ENCODE measurements around the gene GALNT17.

GALNT17 gene

GRCh38 chr7:71243736-71244410, 111.9 kb downstream of the GALNT17 start:
- Histone ChIP-seq H2AFZ (ENCODE audit: low read depth, low read length) (no peak overlapping the region), H3K9me3 (ENCODE audit: insufficient read depth, low read length) (no peaks in the 10 kb centered on the region), H3K4me2 (ENCODE audit: low read length) (no peak overlapping the region), H3K27me3 (ENCODE audit: low read depth, low read length) (no peaks in the 10 kb centered on the region), H3K36me3 (replicated peaks; ENCODE audit: low read depth, low read length) (no peaks in the 10 kb centered on the region), H3K4me3 (ENCODE audit: low read length) (no peak overlapping the region), H3K27ac (ENCODE audit: low read length) (no peak overlapping the region), H3K9ac (ENCODE audit: low read length) (no peak overlapping the region), H3K4me1 (ENCODE audit: low read length) (no peaks in the 10 kb centered on the region), H4K20me1 (ENCODE audit: insufficient read depth, low read length) (no peaks in the 10 kb centered on the region), H3K79me2 (ENCODE audit: low read length) (no peaks in the 10 kb centered on the region)
- no peak for TF ChIP-seq CTCF (IDR thresholded peaks at IDR 0.05; ENCODE audit: low read depth, low read length)
- TF ChIP-seq EZH2phosphoT487 (IDR thresholded peaks at IDR 0.05; ENCODE audit: low read depth) = no peak

DNA sequence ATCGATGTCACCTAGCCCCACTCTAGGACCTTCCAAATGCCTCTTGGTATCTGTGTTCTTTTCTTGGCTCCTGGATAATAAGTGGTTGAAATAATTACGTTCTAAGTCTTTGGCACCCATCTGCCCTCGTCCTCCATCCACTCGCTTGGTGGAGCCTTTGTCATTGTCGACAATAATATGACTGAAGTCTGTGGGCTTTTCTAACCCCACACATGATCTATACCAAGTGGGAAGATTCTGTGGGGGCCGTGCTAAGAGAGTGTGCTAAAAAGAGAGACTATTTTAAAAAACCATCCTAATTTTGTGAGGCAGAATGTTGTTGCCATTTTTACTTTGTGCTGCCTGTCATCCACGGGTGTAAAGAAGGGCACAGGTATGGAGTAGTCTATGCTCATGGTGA, 113.1 kb downstream of the GALNT17 start:
- Histone ChIP-seq H3K27ac (ENCODE audit: low read length) (no peak overlapping the region), H3K9ac (ENCODE audit: low read length) (no peak overlapping the region), H3K36me3 (replicated peaks; ENCODE audit: low read depth, low read length) (no peaks in the 10 kb centered on the region), H3K27me3 (ENCODE audit: low read depth, low read length) (no peaks in the 10 kb centered on the region), H3K4me2 (ENCODE audit: low read length) (no peak overlapping the region), H3K4me1 (ENCODE audit: low read length) (no peaks in the 10 kb centered on the region), H3K9me3 (ENCODE audit: insufficient read depth, low read length) (no peaks in the 10 kb centered on the region), H4K20me1 (ENCODE audit: insufficient read depth, low read length) (no peaks in the 10 kb centered on the region), H3K79me2 (ENCODE audit: low read length) (no peaks in the 10 kb centered on the region), H2AFZ (ENCODE audit: low read depth, low read length) (no peak overlapping the region), H3K4me3 (ENCODE audit: low read length) (no peak overlapping the region)
- TF ChIP-seq CTCF (IDR thresholded peaks at IDR 0.05; ENCODE audit: low read depth, low read length) (no peak), EZH2phosphoT487 (IDR thresholded peaks at IDR 0.05; ENCODE audit: low read depth) (no peak)

DNA sequence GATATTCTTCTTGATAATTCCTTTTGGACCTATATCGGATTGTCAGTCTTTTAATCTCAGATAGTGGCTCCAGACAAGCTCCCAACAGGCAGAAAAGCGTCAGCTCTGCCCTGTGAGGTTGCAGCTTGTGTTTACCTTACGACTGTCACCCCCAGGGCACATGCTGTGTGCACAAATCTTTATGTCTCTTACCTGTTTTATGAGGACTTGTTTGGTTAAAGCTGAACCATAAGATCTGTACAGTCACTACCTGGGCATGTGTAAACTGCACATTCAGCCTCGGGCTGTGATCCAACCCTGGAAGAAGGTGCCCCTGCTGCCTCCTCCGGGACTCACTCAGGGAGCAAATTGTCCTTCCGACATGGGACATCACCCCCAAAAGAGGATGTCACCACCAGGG, 119.8 kb downstream of the GALNT17 start:
- H3K36me3 ChIP-seq (replicated peaks; ENCODE audit: low read depth, low read length) = no peaks in the 10 kb centered on the region
- TF ChIP-seq CTCF (IDR thresholded peaks at IDR 0.05; ENCODE audit: low read depth, low read length) (no peak), EZH2phosphoT487 (IDR thresholded peaks at IDR 0.05; ENCODE audit: low read depth) (no peak)
- H3K4me2 ChIP-seq (ENCODE audit: low read length) = no peak overlapping the region
- no peak overlapping the region for H2AFZ ChIP-seq (ENCODE audit: low read depth, low read length)
- no peaks in the 10 kb centered on the region for H3K9me3 ChIP-seq (ENCODE audit: insufficient read depth, low read length)
- no peaks in the 10 kb centered on the region for H3K27me3 ChIP-seq (ENCODE audit: low read depth, low read length)
- H3K79me2 ChIP-seq (ENCODE audit: low read length) = no peaks in the 10 kb centered on the region
- H4K20me1 ChIP-seq (ENCODE audit: insufficient read depth, low read length) = no peaks in the 10 kb centered on the region
- H3K9ac ChIP-seq (ENCODE audit: low read length) = no peak overlapping the region
- H3K27ac ChIP-seq (ENCODE audit: low read length) = no peak overlapping the region
- no peak overlapping the region for H3K4me3 ChIP-seq (ENCODE audit: low read length)
- H3K4me1 ChIP-seq (ENCODE audit: low read length) = no peaks in the 10 kb centered on the region

GRCh38 chr7:71254751-71255150, 122.8 kb downstream of the GALNT17 start:
- TF ChIP-seq CTCF (IDR thresholded peaks at IDR 0.05; ENCODE audit: low read depth, low read length) = no peak
- TF ChIP-seq EZH2phosphoT487 (IDR thresholded peaks at IDR 0.05; ENCODE audit: low read depth) = no peak
- no peak overlapping the region for H2AFZ ChIP-seq (ENCODE audit: low read depth, low read length)
- no peak overlapping the region for H3K27ac ChIP-seq (ENCODE audit: low read length)
- H3K4me1 ChIP-seq (ENCODE audit: low read length) = no peaks in the 10 kb centered on the region
- no peak overlapping the region for H3K9ac ChIP-seq (ENCODE audit: low read length)
- no peak overlapping the region for H3K4me3 ChIP-seq (ENCODE audit: low read length)
- no peaks in the 10 kb centered on the region for H4K20me1 ChIP-seq (ENCODE audit: insufficient read depth, low read length)
- no peaks in the 10 kb centered on the region for H3K79me2 ChIP-seq (ENCODE audit: low read length)
- H3K9me3 ChIP-seq (ENCODE audit: insufficient read depth, low read length) = no peaks in the 10 kb centered on the region
- no peaks in the 10 kb centered on the region for H3K36me3 ChIP-seq (replicated peaks; ENCODE audit: low read depth, low read length)
- no peak overlapping the region for H3K4me2 ChIP-seq (ENCODE audit: low read length)
- no peaks in the 10 kb centered on the region for H3K27me3 ChIP-seq (ENCODE audit: low read depth, low read length)
